DOHH2 (cell line): ENCODE data around the gene APBB3.

Experiments
- CTCF ChIP-seq: fragments of 200-600 bp; sonication (generic); IDR thresholded peaks from one replicate; pipeline ENCODE4 v1.5.1; 2014; ENCODE audit warnings: antibody characterized with exemption, mild to moderate bottlenecking, low read depth, low read length; ENCODE audit not compliant: poor library complexity, severe bottlenecking
- EZH2phosphoT487 ChIP-seq: fragments of 200-600 bp; sonication (generic); IDR thresholded peaks from 2 replicates; pipeline ENCODE4 v1.6.1; 2017; ENCODE audit warnings: borderline replicate concordance, mild to moderate bottlenecking, antibody characterized with exemption, low read length, moderate library complexity, mixed read lengths

- no peak for TF ChIP-seq CTCF
- TF ChIP-seq EZH2phosphoT487, result no peak
Observed at GRCh38 chr5:140575309-140575708, 10.9 kb upstream of the APBB3 start.
